Gastrocnemius medialis (tissue), 4 donors: ENCODE measurements around the gene NRXN2. TPM values are rescaled to one million over a fixed set of nuclear protein-coding genes. Genes with fewer than 3 reads are reported as not detected.

Experiments
- ATAC-seq, 2 donors: fragments of 150-250 bp; one replicate each; pipeline ENCODE4 v1.9.1; 2016
- DNase-seq, 2 donors: peaks; one replicate each; pipeline ENCODE4 v3.0.0-alpha.2; 2019
- H3K27ac ChIP-seq, 4 donors: fragments of 200-600 bp; sonication (generic); 1 replicate in 1 of 4; 2 replicates in 3 of 4; pipeline ENCODE4 v1.5.1; 2016 to 2018; ENCODE audit warnings: mild to moderate bottlenecking in 2 of 4, moderate library complexity in 1 of 4
- H3K27me3 ChIP-seq, 3 donors: fragments of 200-600 bp; sonication (generic) in 2 of 3; 1 replicate in 1 of 3; 2 replicates in 2 of 3; pipeline versions ENCODE4 v1.5.1 to v1.6.0; 2016 to 2019; ENCODE audit warnings: mild to moderate bottlenecking in 1 of 3, moderate library complexity in 1 of 3
- H3K36me3 ChIP-seq, 2 donors: fragments of 200-600 bp; sonication (generic) in 1 of 2; one replicate each; pipeline ENCODE4 v1.5.1; 2017 to 2018
- H3K4me1 ChIP-seq, 2 donors: fragments of 200-600 bp; sonication (generic) in 1 of 2; one replicate each; pipeline ENCODE4 v1.5.1; 2016 to 2017; ENCODE audit warnings: mild to moderate bottlenecking in 2 of 2
- H3K4me3 ChIP-seq, 4 donors: fragments of 200-600 bp; sonication (generic) in 3 of 4; 1 replicate in 1 of 4; 2 replicates in 3 of 4; pipeline ENCODE4 v1.5.1; 2016 to 2019; ENCODE audit warnings: mild to moderate bottlenecking in 2 of 4
- H3K9me3 ChIP-seq, 3 donors: fragments of 200-600 bp; sonication (generic) in 2 of 3; 1 replicate in 1 of 3; 2 replicates in 2 of 3; pipeline ENCODE4 v1.5.1; 2016 to 2019
- POLR2A ChIP-seq, 2 donors: fragments of 450-650 bp; IDR thresholded peaks; one replicate each; pipeline ENCODE4 v1.6.1; 2017; ENCODE audit warnings: antibody characterized with exemption in 2 of 2, mild to moderate bottlenecking in 2 of 2, moderate library complexity in 2 of 2
- in situ Hi-C, 4 donors: fragments of 200-750 bp; cut with MboI; loops; one replicate each; pipeline versions ENCODE4 v1.15.0 to v1.8.0; 2017; ENCODE audit warnings: low sequenced_read_pairs in 4 of 4
- intact Hi-C: fragments of 100-400 bp; cut with DNase I; formaldehyde crosslinking; loops from one replicate; pipeline ENCODE4 v1.15.1; 2023; ENCODE audit warnings: low total_unique reads
- total RNA-seq, 4 donors: library from RNA; depleted of rRNA; stranded (reverse); fragments of >200 nt; gene quantifications; one replicate each; pipeline versions ENCODE4 v1.1.0 to v1.2.3, GENCODE V29; 2016
- TF ChIP-seq, protein P1 (sequence below), 5 experiments: fragments of 450-650 bp in 3 of 5; fragments of 200-600 bp in 2 of 5; sonication (generic) in 2 of 5; IDR thresholded peaks in 4 of 5; conservative IDR thresholded peaks in 1 of 5; 1 replicate in 4 of 5; 2 replicates in 1 of 5; pipeline ENCODE4 v1.5.1; 2016 to 2019; ENCODE audit warnings: antibody characterized with exemption in 5 of 5, mild to moderate bottlenecking in 3 of 5, moderate library complexity in 3 of 5

NRXN2 gene
- total RNA-seq, result 1 to 10 TPM in 2 of 4 donors, under 1 TPM in 2; 0.15 to 6.2 (median 1.8) TPM

GRCh38 chr11:64723117-64723906 lies at the start of gene NRXN2:
Gene NRXN2 (minus strand): TSS chr11:64723197. CDS start chr11:64713699, 9,498 bp downstream.
- H3K27ac ChIP-seq, result peak within 1 kb of the TSS; percentile 70 to 76 (median 74)
- TF ChIP-seq, protein P1, sequence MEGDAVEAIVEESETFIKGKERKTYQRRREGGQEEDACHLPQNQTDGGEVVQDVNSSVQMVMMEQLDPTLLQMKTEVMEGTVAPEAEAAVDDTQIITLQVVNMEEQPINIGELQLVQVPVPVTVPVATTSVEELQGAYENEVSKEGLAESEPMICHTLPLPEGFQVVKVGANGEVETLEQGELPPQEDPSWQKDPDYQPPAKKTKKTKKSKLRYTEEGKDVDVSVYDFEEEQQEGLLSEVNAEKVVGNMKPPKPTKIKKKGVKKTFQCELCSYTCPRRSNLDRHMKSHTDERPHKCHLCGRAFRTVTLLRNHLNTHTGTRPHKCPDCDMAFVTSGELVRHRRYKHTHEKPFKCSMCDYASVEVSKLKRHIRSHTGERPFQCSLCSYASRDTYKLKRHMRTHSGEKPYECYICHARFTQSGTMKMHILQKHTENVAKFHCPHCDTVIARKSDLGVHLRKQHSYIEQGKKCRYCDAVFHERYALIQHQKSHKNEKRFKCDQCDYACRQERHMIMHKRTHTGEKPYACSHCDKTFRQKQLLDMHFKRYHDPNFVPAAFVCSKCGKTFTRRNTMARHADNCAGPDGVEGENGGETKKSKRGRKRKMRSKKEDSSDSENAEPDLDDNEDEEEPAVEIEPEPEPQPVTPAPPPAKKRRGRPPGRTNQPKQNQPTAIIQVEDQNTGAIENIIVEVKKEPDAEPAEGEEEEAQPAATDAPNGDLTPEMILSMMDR (IDR thresholded peaks at IDR 0.05 in 4 of 5, conservative IDR thresholded peaks at IDR 0.05 in 1 of 5), result peak; percentile 96 to 99 (median 97)
- no peak for TF ChIP-seq POLR2A (IDR thresholded peaks at IDR 0.05)

GRCh38 chr11:64772303-64773018 lies 49.5 kb upstream of the NRXN2 start:
- TF ChIP-seq, protein P1 (IDR thresholded peaks at IDR 0.05 in 4 of 5, conservative IDR thresholded peaks at IDR 0.05 in 1 of 5), result no peak
- TF ChIP-seq POLR2A (IDR thresholded peaks at IDR 0.05), result no peak
- H3K27me3 ChIP-seq, result no peaks in the 10 kb centered on the region
- ATAC-seq, result no peak
- no peak for DNase-seq
- intact Hi-C loops, result no loop called here
- in situ Hi-C loops, result no loop called here
- H3K9me3 ChIP-seq, result no peaks in the 10 kb centered on the region
- peak overlapping the region; percentile 2 to 100 (median 98) for H3K27ac ChIP-seq
- peaks cover 65 to 66% of the 10 kb centered on the region in 2 donors for H3K4me1 ChIP-seq
- H3K4me3 ChIP-seq, result no peak overlapping the region
- peaks cover 12 to 94% of the 10 kb centered on the region in 2 donors for H3K36me3 ChIP-seq

More at GRCh38 chr11:64723117-64723906, at the start of gene NRXN2:
- in situ Hi-C loops (no loop called here), intact Hi-C loops (loop anchor here (1.0 to 5.0 kb wide), 5 partner anchors 19 to 276 kb away; no protein-coding TSS in a partner anchor)
- Histone ChIP-seq H3K4me1 (peaks cover 0 to 7% of the 10 kb centered on the region in 2 donors), H3K4me3 (peak within 1 kb of the TSS; percentile 79 to 97 (median 88)), H3K36me3 (no peaks in the 10 kb centered on the region), H3K9me3 (no peaks in the 10 kb centered on the region), H3K27me3 (peaks cover 0 to 12% (median 11%) of the 10 kb centered on the region in 3 donors)
- DNase-seq (peak; percentile 65 to 78), ATAC-seq (peak; percentile 94 to 95)

DNA sequence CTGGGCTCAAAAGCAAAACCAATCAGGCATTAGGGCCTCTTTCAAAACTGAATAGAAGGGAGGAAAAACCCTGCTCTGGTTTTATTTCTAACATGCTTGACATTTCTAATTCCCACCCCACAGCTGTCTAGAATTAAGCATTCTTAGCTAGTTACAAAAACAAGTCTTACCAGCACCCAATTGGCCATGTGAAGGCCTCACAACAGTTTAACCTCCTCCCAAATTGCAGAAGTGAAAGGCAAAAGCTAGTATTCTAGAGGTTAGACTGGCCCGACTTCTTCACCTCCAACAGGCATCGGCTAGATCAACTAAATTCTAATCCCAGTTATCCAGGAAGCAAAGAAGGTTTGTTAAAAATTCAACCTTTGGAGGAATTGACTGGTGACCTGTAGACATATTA lies 48.9 kb upstream of the NRXN2 start:
- Histone ChIP-seq H3K36me3 (peaks cover 17 to 100% of the 10 kb centered on the region in 2 donors), H3K9me3 (no peaks in the 10 kb centered on the region), H3K4me1 (peaks cover 65 to 66% of the 10 kb centered on the region in 2 donors), H3K27me3 (no peaks in the 10 kb centered on the region), H3K27ac (peak overlapping the region in 3 of 4 donors; percentile 98 to 100 (median 99)), H3K4me3 (no peak overlapping the region)
- DNase-seq (no peak), ATAC-seq (no peak)
- TF ChIP-seq POLR2A (IDR thresholded peaks at IDR 0.05), result no peak
- TF ChIP-seq, protein P1 (IDR thresholded peaks at IDR 0.05 in 4 of 5, conservative IDR thresholded peaks at IDR 0.05 in 1 of 5), result no peak
- intact Hi-C loops, result no loop called here
- in situ Hi-C loops, result no loop called here

GRCh38 chr11:64770120-64770519 lies 47.1 kb upstream of the NRXN2 start:
- Histone ChIP-seq H3K4me1 (peaks cover 54 to 55% of the 10 kb centered on the region in 2 donors), H3K27ac (peak overlapping the region in 2 of 4 donors; percentile 5 to 99), H3K36me3 (peaks cover 17 to 100% of the 10 kb centered on the region in 2 donors), H3K4me3 (no peak overlapping the region), H3K9me3 (no peaks in the 10 kb centered on the region), H3K27me3 (no peaks in the 10 kb centered on the region)
- DNase-seq (peak in 1 of 2 donors; percentile 6), ATAC-seq (no peak)
- in situ Hi-C loops (no loop called here), intact Hi-C loops (no loop called here)
- TF ChIP-seq POLR2A (IDR thresholded peaks at IDR 0.05), result no peak
- TF ChIP-seq, protein P1 (IDR thresholded peaks at IDR 0.05 in 4 of 5, conservative IDR thresholded peaks at IDR 0.05 in 1 of 5), result no peak
